HUES48 (cell line): Measurements from ENCODE around the gene PHACTR2.
"Not testable (repeated sequence)": the region's sequence is repeated elsewhere in the genome, so short reads cannot be mapped to it uniquely, and the experiment has no call there.

Source experiments
- H3K27ac ChIP-seq: one replicate; pipeline ENCODE4 v1.7.0; 2013; ENCODE audit warnings: low read depth, low read length, inconsistent platforms
- H3K27me3 ChIP-seq: 2 replicates; pipeline ENCODE4 v1.6.1; 2013; ENCODE audit warnings: mild to moderate bottlenecking, low read length; ENCODE audit not compliant: control insufficient read depth, insufficient read depth
- H3K36me3 ChIP-seq: 2 replicates; pipeline ENCODE4 v1.6.1; 2013; ENCODE audit warnings: low read length; ENCODE audit not compliant: control insufficient read depth, insufficient read depth
- H3K4me1 ChIP-seq: 2 replicates; pipeline ENCODE4 v1.6.1; 2013; ENCODE audit warnings: mild to moderate bottlenecking, low read length; ENCODE audit not compliant: control insufficient read depth, insufficient read depth
- H3K4me3 ChIP-seq: 2 replicates; pipeline ENCODE4 v1.5.1; 2013; ENCODE audit warnings: mild to moderate bottlenecking, low read depth, low read length
- H3K9ac ChIP-seq: 2 replicates; pipeline ENCODE4 v1.6.1; 2013; ENCODE audit warnings: mild to moderate bottlenecking, low read depth, low read length, moderate library complexity
- H3K9me3 ChIP-seq: 2 replicates; pipeline ENCODE4 v1.6.1; 2013; ENCODE audit warnings: low read length; ENCODE audit not compliant: control insufficient read depth, insufficient read depth

The PHACTR2 gene

DNA sequence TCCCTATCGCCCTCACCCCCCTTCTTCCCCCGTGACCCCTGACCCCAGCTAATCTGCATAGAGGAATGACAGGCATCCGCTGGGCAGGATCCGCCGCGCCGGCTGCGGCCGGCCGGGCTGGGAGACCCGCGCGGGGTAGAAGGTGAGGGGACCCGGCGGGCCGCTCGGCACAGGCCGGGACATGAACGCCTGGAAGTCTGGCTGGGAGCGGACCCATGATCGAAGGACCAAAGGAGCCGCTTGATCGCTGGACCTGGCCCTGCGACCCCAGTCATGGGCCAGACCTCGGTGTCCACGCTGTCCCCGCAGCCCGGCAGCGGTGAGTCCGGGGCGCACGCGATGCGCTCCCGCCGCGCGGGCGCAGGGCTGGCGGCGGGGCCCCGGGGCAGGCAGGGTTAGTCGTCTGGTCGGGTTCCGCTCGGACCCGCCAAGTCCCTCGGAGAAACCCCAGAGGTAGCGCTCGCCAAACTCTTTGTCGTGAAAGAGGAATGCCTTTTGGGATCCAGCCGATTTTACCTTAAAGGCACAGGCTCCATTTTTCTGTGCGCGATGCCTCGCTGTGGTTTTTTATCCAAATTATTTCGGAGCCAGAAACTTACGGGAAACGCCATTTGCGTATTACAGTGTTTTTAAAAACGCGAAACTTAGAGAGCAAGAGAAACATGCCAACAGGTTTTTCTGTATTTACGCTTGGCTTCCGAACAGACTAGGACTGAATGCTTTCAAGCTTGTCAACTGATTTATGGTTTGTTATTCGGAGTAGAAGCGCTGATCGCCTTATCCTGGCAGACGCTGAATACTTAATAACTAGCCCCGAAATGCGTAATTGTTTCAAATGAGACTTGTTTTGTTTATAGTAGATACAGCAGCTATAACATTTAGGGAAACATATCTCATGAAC, at the start of gene PHACTR2:
TSS of gene PHACTR2 (plus strand) at position 75 of the 901 bp plus-strand sequence. CDS start at position 274, 199 bp downstream.
- peaks cover 4% of the 10 kb centered on the region; the same call in 1 of the 2 replicates for H3K9me3 ChIP-seq
- H3K9ac ChIP-seq: peak within 1 kb of the TSS; percentile 92
- H3K36me3 ChIP-seq: no peaks in the 10 kb centered on the region
- peaks cover 72% of the 10 kb centered on the region for H3K4me1 ChIP-seq
- peak within 1 kb of the TSS; percentile 80 for H3K4me3 ChIP-seq
- H3K27ac ChIP-seq: peak within 1 kb of the TSS; percentile 96
- no peaks in the 10 kb centered on the region for H3K27me3 ChIP-seq

GRCh38 chr6:143629104-143630080, 48.4 kb upstream of the PHACTR2 start:
- no peak overlapping the region for H3K27ac ChIP-seq
- no peak overlapping the region for H3K4me3 ChIP-seq
- no peak overlapping the region for H3K9ac ChIP-seq
- no peaks in the 10 kb centered on the region for H3K36me3 ChIP-seq
- no peaks in the 10 kb centered on the region for H3K9me3 ChIP-seq
- no peaks in the 10 kb centered on the region for H3K27me3 ChIP-seq
- H3K4me1 ChIP-seq: no peaks in the 10 kb centered on the region

GRCh38 chr6:143631196-143631595, 46.6 kb upstream of the PHACTR2 start:
- H3K9me3 ChIP-seq, H3K27me3 ChIP-seq, H3K9ac ChIP-seq, H3K36me3 ChIP-seq, H3K4me1 ChIP-seq, H3K27ac ChIP-seq, H3K4me3 ChIP-seq: not testable (repeated sequence)

DNA sequence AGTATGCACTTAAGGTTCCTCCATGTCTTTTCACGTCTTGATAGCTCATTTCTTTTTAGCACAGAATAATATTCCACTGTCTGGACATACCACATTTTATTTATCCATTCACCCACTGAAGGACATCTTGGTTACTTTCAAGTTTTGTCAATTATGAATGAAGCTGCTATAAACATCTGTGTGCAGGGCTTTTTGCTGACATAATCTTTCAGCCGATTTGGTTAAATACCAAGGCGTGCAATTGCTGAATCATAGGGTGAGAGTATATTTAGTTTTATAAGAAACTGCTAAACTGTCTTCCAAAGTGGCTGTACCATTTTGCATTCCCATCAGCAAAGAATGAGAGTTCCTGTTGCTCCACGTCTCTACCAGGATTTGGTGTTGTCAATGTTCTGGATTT, 44.9 kb upstream of the PHACTR2 start:
- Histone ChIP-seq H3K4me3 (no peak overlapping the region), H3K9me3 (no peaks in the 10 kb centered on the region), H3K9ac (no peak overlapping the region), H3K27me3 (no peaks in the 10 kb centered on the region), H3K36me3 (no peaks in the 10 kb centered on the region), H3K27ac (no peak overlapping the region), H3K4me1 (peaks cover 7% of the 10 kb centered on the region; the same call in 1 of the 2 replicates)

DNA sequence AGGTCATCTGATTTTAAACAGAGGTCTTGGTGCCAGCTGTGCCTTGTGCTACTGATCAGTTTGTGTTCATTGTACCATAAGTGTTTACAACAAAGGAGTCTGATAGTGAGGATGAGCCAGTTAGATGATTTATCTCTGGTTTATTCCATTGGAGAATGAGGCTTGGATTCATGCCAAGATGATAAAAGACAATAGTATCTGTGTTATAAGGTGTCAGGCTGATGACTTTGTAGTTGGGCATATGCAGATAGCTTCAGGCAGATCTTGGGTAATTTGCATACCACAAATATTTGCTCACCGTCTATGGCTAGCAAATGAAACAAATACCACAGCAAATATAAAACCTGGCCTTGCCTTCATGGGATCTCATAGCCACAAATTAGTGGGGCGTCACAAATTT, 43.3 kb upstream of the PHACTR2 start:
- H3K4me1 ChIP-seq: peaks cover 8% of the 10 kb centered on the region; the same call in 1 of the 2 replicates
- H3K27ac ChIP-seq: no peak overlapping the region
- H3K9me3 ChIP-seq: no peaks in the 10 kb centered on the region
- H3K36me3 ChIP-seq: no peaks in the 10 kb centered on the region
- no peak overlapping the region for H3K9ac ChIP-seq
- no peak overlapping the region for H3K4me3 ChIP-seq
- H3K27me3 ChIP-seq: no peaks in the 10 kb centered on the region

DNA sequence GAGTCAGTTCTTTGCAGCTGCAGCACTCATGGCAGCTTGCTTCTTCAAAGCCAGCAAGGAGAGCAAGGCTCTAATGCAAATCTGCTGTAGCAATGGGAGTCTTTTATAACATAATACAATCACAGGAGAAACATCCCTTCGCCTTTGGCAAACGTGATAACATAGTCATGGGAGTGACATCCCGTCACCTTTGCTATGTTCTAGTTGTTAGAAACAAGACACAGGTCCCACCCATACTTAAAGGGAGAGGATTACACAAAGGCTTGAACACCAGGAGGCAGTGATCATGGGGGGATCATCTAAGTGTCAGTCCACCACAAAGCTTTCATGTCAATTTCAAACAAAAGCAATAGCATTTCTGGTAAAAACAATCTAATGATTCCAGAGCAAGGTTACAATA, 40.1 kb upstream of the PHACTR2 start:
- no peaks in the 10 kb centered on the region for H3K36me3 ChIP-seq
- no peak overlapping the region for H3K4me3 ChIP-seq
- peak overlapping the region; percentile 40 for H3K27ac ChIP-seq
- H3K9ac ChIP-seq: no peak overlapping the region
- H3K9me3 ChIP-seq: no peaks in the 10 kb centered on the region
- peaks cover 8% of the 10 kb centered on the region; the same call in 1 of the 2 replicates for H3K4me1 ChIP-seq
- no peaks in the 10 kb centered on the region for H3K27me3 ChIP-seq

- no peak overlapping the region for H3K9ac ChIP-seq
- no peaks in the 10 kb centered on the region for H3K9me3 ChIP-seq
- no peaks in the 10 kb centered on the region for H3K36me3 ChIP-seq
- no peak overlapping the region for H3K4me3 ChIP-seq
- H3K4me1 ChIP-seq: peaks cover 18% of the 10 kb centered on the region
- H3K27me3 ChIP-seq: no peaks in the 10 kb centered on the region
- no peak overlapping the region for H3K27ac ChIP-seq
Observed at GRCh38 chr6:143642403-143642802, 35.4 kb upstream of the PHACTR2 start.

- no peak overlapping the region for H3K27ac ChIP-seq
- peaks cover 3% of the 10 kb centered on the region; the same call in 1 of the 2 replicates for H3K9me3 ChIP-seq
- H3K27me3 ChIP-seq: no peaks in the 10 kb centered on the region
- H3K9ac ChIP-seq: no peak overlapping the region
- H3K36me3 ChIP-seq: no peaks in the 10 kb centered on the region
- H3K4me3 ChIP-seq: no peak overlapping the region
- peaks cover 25% of the 10 kb centered on the region for H3K4me1 ChIP-seq
Observed at GRCh38 chr6:143647191-143647590, 30.6 kb upstream of the PHACTR2 start.

DNA sequence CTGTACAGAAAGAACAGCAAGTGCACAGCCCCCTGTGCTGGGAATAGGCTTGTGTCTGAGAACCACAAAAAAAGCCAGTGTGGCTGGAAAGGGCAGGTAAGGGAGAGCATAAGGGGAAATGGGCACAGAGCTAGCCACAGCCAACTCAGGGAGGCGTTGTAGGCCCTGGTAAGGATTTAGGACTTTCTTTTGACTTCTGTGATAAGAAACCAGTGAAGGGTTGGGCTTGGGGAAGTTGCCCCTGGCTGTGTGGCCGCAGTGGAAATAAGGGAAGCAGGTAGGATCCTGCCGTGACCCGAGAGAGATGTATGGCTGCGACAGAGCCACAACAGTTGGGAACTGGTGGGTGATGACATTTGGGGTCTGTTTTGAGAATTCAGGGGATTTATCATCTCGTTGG, 30.0 kb upstream of the PHACTR2 start:
- Histone ChIP-seq H3K36me3 (no peaks in the 10 kb centered on the region), H3K4me1 (peaks cover 26% of the 10 kb centered on the region), H3K27me3 (no peaks in the 10 kb centered on the region), H3K9ac (no peak overlapping the region), H3K27ac (no peak overlapping the region), H3K9me3 (peaks cover 3% of the 10 kb centered on the region; the same call in 1 of the 2 replicates), H3K4me3 (no peak overlapping the region)

GRCh38 chr6:143649319-143649718, 28.4 kb upstream of the PHACTR2 start:
- H3K4me3 ChIP-seq, H3K27ac ChIP-seq: not testable (repeated sequence)
- H3K4me1 ChIP-seq: peaks cover 25% of the 10 kb centered on the region

More at GRCh38 chr6:143649319-143649718, 28.4 kb upstream of the PHACTR2 start:
- not testable (repeated sequence) for H3K36me3 ChIP-seq, H3K9ac ChIP-seq, H3K27me3 ChIP-seq, H3K9me3 ChIP-seq
